C1 segment of cervical spinal cord (tissue), 14 donors: ENCODE data around the gene HDGFL3.
"Not testable (repeated sequence)": the region's sequence is repeated elsewhere in the genome, so short reads cannot be mapped to it uniquely, and the experiment has no call there.

ENCODE experiments used
- DNase-seq, 14 donors: peaks; one replicate each; lab custom pipeline; 2025; lab: John Stamatoyannopoulos, UW

HDGFL3 gene

DNA sequence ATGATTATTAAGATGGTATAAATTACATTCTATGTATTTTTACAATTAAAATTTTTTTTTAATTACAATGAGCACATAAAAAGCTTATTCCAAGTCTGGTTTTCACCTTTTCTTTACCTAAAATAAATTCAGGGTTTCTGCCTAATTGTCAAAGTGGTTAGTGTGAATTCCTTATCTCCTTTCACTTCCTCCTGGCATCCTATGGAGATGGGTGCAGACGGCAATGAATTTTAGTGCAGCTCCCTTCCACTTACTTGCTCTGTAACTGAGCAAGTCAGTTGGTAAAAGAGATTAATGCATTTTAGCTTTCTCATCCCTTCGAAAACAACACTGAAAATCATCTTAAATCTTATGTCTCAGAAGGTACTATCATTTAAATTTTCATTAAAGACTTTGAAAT is 13.1 kb downstream of the HDGFL3 start:
- no peak for DNase-seq

DNA sequence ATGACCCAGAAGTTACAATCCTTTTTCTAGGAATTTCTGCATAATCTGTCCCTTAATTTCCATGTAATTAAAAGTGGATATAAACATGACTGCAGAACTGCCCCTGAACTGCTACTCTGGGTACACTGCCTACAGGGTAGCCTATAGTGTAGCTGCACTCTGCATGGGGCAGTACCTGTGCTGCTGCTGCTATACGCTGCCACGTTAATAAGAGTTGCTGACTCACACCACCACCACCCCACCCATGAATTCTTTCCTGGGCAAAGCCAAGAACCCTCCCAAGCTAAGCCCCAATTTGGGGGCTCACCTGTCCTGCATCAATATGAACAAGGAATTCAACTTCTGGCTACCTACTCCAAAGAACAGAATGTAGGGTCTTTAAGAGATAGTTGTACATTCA is 13.9 kb downstream of the HDGFL3 start:
- no peak for DNase-seq

DNA sequence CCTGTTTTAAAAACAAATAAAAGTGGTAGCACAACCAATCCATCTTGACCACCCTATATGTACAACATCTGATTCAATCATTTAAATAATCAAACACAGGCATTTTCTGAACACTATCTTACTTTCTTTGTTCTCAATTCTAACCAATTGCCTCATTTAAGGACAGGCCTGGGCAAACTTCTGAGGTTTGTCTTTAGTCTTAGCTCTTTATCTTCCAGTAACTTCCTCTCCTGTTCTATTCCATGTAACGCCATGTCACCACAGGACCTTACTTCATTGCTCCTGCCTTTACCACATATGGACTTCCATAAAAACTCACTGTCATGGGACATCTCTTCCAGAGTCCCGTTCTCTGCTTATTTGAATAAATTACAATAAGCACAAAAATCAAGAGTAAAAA is 14.9 kb downstream of the HDGFL3 start:
- no peak for DNase-seq

DNA sequence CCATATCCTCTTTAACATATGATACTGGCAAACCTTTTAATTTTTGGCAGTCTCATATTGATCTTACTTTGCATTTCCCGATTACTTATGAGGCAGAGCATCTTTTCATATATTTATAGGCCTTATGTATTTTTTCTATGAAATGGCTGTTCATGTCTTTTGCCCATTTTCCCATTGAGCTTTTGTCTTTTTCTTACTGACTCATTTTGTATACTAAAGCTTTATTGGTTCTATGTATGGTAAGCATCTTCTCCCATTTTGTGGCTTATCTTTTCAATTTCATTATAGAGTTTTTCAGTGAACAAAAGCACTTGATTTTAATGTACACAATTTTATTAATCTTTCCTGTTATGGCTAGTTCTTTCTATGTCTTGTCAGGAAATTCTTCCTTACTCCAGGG is 17.2 kb downstream of the HDGFL3 start:
- no peak for DNase-seq

DNA sequence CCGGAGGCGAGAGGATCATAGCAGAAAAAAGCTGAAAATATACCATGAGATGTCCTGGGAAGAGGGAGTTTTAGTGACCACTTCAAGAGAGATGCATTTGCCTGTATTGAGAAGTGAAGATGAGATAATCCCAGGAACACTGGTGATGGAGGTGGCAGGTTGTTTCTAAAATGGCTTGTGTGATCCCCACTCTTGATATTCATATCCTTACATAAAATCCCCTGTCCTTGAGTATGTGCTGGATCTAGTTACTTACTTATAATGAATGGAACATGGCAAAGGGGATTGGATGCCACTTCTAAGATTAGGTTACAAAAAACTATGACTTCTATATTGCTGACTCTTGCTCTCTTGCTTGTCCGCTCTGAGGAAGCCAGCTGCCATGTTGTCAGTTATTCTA is 22.1 kb downstream of the HDGFL3 start:
- no peak for DNase-seq

DNA sequence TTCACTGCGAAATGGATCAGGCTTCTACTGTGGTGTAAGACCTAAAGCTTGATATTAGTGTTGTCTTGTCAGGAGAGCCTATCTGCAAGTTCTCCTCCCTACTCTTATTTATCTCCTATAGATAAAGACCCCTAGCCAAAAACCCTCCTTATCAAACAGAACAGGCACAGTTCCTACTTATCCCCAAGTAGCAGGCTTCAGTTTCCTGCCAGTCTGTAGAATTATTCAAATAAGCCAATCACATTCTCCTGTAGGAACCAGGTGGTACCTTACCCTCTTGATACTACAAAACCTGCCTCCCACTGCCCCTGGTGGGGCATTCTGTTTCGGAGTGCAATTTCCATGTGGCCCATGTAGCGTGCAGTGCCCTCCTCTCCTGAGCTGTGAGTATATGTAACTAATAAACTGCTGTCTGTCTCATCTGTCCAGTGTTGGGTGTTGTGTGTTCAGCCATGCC is 28.7 kb downstream of the HDGFL3 start:
- DNase-seq = no peak

DNA sequence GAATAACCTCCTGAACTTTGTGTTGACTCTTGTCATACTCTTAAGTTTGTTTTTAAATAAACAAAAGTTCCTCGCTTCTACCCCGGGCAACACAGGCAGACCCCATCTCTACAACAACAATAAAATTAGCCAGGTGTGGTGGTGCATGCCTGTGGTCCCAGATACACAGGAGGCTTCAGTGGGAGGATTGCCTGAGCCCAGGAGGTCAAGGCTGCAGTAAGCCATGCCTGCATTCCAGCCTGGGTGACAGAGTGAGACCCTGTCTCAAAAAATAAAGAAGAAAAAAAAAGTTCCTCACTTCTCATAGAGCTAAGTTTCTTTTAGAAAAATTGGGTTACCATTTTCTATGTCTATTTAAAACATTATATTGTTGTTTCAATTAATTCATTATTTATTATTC is 29.2 kb downstream of the HDGFL3 start:
- DNase-seq = no peak

DNA sequence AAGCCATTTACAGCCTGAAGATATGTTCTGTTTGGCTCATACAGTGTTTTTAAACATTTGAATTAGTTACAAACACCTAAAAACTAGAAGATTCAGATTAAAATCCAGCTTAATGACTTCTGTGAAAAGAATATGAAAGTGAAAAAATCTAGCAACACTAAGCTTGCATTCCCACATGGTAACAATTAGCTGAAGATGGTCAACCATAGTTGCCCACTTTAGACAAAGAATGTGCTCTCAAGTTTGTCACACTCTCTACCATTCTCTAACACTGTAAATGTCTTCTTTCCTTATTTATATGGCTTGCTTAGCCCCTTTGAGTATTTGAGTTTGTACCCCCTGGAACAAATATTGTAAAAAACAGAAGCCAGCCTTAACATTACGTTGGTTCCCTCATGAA is 32.7 kb downstream of the HDGFL3 start:
- DNase-seq = no peak

DNA sequence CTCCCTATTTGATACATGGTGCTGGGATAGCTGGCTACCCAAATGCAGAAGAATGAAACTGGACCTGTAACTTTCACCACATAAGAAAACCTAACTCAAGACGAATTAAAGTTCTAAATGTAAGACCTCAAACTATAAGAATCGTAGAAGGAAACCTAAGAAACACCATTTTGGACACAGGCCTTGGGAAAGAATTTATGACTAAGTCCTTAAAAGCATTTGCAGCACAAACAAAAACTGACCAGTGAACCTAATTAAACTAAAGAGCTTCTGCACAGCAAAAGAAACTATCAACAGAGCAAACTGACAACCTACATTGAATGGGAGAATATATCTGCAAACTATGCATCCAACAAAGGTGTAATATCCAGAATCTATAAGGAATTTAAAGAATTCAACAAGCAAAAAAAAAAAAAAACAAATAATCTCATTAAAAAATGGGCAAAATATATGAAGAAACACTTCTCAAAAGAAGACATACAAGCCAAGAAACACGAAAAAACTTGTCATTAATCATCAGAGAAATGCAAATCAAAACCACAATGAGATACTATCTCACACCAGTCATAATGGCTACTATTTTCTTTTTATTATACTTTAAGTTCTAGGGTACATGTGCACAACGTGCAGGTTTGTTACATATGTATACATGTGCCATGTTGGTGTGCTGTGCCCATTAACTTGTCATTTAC is 37.0 kb downstream of the HDGFL3 start:
- DNase-seq = no peak

DNA sequence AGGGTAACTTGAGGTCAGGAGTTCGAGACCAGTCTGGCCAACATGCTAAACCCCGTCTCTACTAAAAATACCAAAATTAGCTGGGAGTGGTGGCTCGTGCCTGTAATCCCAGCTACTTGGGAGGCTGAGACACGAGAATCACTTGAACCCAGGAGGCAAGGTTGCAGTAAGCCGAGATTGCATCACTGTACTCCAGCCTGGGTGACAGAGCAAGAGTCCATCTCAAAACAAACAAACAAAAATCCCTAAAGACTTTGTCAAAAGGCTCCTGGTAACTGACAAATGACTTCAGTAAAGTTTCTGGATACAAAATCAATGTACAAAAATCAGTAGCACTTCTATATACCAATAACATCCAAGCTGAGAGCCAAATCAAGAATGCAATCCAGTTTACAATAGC is 38.0 kb downstream of the HDGFL3 start:
- not testable (repeated sequence) for DNase-seq

DNA sequence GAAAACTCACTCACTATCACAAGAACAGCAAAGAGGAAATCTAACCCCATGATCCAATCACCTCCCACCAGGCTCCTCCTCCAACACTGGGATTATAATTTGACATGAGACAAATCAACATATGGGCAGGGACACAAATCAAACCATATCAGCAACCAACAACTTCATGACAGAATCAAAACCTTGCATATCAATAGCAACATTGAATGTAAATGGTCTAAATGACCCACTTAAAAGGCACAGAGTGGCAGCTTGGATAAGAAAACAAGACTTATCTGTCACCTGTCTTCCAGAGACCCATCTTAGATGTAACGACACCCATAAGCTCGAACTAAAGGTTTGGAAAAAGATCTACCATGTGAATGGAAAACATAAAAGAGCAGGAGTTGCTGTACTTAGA is 40.8 kb downstream of the HDGFL3 start:
- no peak for DNase-seq

DNA sequence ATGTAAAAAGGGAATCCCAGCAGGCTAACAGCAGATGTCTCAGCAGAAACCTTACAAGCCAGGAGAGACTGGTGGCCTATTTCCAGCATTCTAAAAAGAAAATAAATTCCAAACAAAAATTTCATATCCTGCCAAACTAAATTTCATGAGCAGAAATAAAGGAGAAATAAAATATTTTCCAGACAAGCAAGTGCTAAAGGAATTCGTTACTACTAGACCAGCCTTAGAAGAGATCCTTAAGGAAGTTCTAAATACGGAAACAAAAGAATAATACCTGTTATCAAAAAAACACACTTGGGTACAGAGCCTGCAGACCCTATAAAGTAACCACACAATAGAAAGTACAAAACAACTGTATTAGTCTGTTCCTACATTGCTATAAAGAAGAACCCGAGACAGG is 41.4 kb downstream of the HDGFL3 start:
- no peak for DNase-seq

DNA sequence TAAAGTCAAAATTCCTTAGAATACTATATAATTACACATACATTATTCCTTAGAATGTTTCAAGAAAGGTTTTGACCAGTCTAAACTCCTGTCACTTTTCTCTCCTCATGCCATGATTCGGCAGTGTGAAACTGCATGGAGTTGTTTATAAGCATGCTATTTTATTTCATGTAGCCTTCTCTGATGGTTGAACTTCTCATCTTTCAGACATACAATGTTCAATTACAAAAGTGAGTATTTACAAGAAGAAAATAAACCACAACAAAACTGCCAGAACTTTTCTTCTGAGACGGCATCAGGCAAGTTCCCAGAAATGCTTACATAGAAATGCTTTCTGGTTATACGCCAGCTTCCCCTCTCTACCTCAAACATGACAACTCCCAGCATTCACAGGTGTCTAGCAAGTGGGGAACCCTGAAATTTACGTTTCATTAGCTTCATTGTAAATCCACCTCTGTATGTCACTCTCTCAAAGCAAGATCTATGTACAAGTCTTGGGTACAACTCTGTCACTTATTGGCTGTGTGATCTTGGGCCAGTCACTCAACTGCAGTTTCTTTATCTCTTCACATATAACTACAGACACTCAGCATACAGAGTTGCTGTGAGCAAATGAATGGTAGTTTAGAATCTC is 42.7 kb downstream of the HDGFL3 start:
- DNase-seq = no peak

DNA sequence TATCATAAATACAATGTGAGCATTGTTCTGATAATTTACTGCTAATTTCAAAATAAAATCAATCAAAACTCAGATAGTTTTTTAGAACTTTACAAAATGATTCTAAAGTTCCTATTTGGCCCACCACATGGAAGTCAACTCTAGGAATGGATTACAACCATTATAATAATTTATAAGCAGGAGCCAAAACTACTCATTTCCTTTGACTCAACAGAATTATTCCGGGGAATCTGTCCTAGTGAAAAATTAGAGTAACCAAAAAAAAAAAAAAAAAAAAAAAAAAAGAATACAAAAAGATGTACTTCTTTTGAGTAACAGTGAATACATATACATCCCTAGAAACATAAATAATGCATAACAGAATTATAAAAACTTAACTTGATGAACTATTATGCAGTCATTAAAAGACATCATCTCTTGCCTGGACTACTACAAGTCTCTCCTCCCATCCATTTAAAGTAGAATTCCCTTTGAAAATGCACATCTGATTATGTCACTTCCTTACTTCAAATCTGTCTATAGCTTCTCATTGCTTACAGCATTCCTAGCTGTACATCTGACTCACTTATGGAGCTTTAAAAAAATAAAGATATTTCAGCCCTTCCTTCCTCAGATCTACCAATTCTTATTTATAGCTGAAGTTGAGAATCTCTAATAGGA is 43.4 kb downstream of the HDGFL3 start:
- no peak for DNase-seq

DNA sequence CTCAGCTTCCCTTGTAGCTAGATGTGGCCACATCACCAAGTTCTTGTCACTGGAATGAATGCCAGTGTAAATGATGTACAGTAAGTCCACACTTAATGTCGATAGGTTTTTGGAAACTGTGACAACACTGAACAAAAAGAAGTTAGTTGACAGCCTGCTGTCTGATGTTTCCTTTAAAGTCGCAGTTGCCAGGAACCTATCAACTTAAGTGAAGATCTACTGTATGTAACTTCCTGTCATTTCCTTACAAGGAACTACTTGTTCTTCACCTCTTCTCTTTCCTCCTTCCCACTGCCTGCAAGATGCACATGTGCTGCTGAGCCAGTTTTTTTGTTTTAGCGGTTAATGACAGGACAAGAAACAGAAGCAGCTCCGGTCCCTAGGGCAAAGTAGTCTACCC is 44.6 kb downstream of the HDGFL3 start:
- DNase-seq = no peak

DNA sequence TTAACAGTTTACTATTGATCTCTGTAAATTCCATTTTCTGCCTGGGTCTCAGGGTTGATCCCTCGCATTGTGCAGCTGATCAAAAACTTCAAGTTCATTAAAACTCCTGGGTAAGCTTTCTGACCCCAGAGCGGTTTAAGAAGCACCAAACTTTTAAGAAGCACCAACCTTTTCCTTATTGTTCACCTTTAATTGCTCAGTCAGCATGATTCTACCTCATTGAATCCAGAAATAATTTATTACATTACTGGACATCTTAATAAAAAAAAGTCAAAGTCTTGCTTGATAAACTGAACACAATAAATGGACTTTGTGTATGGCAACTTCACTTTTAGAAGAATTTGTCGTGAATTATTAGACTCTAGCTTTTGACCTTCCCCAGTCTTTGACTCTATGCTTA is 46.9 kb downstream of the HDGFL3 start:
- no peak for DNase-seq

DNA sequence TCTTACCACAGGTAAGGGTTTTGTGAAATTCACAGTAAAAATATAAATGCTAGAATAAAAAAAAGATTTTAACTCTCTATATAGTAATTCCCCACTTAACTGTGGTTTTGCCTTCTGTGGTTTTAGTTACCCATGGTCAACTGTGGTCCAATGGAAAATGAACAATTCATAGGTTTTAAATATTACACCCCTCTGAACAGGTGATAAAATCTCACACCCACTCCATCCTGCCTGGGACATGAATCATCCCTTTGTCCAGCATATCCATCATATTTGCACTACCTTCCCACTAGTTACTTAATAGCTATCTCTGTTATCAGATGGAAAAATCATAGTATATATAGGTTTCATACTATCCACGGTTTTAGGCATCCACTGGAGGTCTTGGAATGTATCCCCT is 49.2 kb downstream of the HDGFL3 start:
- no peak for DNase-seq

DNA sequence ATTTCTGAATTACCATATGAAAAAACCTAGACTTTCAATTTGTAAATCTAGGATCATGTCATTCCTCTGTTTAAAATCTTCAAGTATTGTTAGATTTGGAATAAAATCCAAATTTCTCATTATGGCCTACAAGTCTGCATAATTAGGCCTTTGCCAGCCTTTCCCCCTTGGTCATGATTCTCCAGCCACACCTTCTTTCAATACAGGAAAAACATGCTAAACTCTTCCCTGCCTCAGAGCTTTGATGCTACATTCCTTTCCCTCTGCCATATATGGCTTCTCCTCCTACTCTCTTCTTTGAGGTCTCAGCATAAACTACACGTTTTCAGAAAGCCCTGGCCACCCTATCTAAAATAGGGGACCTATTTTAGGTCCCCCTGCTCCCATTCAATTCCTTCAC is 51.7 kb downstream of the HDGFL3 start:
- no peak for DNase-seq

DNA sequence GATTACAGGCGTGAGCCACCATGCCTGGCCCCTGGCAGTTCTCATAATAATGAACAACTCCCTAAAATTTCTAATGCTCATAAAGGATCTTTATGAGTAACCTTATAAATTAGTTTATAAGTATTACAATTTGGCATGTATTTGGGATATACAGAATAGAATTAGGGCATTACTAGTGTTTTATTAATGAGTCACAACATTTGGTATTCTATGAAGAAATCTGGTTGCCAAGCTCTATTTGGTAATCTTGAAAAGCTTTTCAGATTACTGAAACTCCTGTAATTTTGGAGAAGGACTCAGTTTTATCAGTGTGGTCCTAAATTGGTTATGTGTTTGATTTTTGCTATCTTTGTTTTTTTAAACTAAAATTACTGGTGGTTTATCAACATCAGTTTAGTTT is 54.3 kb downstream of the HDGFL3 start:
- DNase-seq = no peak

DNA sequence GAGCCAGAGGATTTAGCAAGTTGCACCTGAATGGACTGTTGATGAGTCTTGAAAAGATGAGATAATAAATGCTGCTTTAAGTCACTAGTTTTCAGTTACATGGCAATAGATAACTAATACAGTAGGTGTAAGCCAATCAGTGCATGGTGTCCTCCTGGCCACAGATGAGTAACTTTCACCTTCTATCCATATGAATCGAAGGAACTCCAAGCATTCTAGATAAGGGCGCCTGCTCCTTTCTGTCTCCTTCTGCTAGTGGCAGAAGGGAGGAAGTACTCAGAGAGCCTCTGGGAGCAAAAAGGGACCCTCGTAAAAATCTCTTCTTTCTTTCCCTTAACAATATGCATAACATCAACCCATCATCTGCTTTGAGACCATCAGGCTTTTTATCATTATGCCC is 62.9 kb downstream of the HDGFL3 start:
- no peak for DNase-seq

DNA sequence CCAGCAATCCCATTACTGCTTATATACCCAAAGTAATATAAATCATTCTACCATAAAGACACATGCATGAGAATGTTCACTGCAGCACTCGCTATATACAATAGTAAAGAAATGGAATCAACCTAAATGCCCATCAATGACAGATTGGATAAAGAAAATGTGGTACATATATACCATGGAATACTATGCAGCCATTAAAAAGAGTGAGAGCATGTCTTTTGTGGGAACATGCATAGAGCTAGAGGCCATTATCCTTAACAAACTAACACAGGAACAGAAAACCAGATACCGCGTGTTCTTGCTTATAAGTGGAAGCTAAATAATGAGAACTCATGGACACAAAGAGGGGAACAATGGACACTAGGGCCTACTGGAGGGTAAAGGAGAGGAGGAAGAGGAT is 65.5 kb downstream of the HDGFL3 start:
- not testable (repeated sequence) for DNase-seq

DNA sequence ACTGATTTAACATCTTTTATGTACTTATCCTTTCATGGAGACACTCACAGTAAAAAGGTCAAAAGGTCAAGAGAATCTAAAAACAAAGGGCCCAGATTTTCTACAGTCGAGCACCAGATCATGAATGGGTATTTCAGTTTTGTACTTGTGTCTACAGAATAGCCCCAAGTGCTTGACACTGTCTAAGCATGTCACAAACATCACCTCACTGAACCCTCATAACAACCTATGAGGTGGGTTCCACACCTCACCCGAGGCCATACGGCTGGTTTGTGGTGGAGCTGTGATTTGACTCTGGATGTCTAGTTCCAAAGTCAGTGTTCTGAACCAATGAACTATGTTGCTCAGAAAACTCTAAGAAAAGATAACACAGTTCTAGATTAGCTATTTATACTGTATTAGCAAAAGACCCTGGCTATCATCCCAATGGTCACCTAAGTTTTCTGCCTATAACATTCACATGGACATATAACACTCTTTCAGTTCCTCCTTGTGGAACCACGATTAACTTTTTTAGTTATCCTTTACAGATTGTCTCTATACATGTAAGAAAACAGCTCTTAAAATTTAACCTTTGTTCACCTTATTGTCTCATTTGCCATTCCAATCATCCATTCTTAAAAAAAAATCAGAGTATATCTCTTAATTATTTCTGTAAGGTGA is 74.6 kb downstream of the HDGFL3 start:
- DNase-seq = no peak

DNA sequence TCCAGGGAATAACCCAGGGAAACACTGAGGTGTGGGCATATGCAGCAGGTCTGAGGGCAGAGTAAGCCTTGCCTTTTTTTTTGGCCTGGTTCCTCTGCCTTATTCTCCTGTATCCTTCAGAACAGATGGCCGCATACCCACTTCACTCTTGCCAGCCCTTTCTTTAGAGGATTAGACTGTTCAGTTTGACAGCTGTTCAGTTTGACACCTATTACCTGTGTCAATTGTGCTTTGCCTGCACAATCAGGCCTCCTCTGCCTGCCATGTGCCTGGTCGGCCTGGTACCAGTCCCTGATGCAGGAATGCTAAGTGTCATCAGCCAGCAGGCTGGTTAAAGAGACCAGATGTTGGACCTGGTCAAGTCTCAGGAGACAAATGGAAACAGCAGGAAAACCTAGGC is 77.8 kb downstream of the HDGFL3 start:
- DNase-seq = peak in 1 of 14 donors; percentile 52
